NCI-H2196 treated with DMSO at 0.1 percent for 48 hours (cell line): ENCODE measurements around the gene GABRA4.

ENCODE experiments used
- DNase-seq: peaks from one replicate; lab custom pipeline; 2025; ENCODE audit not compliant: unreplicated experiment; lab: John Stamatoyannopoulos, UW

The GABRA4 gene

GRCh38 chr4:46993075-46994006 lies at the start of gene GABRA4:
TSS of gene GABRA4 (minus strand) at chr4:46993581. CDS start at chr4:46993424, 157 bp downstream.
- no peak for DNase-seq

DNA sequence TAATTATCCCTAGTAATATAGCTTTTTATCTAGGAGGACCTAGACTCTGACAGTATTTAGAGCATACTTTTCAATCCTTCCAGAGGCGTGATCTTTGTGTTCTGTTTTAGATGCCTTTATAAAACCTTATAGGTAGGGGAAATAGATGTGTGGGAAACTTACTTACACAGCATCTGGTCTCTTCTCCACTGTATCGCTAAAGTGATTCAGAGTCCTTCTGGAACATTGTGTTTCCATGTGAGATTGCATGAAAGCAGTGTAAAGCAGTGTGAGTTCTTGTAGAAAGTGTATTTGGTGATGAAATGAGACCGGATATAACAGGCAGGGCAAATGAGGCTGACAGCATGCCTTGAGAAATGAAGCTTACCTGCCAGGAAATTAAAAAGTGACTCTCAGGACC lies 47.4 kb upstream of the GABRA4 start:
- no peak for DNase-seq

- DNase-seq: no peak
Observed at GRCh38 chr4:47038263-47038662, 44.9 kb upstream of the GABRA4 start.

DNA sequence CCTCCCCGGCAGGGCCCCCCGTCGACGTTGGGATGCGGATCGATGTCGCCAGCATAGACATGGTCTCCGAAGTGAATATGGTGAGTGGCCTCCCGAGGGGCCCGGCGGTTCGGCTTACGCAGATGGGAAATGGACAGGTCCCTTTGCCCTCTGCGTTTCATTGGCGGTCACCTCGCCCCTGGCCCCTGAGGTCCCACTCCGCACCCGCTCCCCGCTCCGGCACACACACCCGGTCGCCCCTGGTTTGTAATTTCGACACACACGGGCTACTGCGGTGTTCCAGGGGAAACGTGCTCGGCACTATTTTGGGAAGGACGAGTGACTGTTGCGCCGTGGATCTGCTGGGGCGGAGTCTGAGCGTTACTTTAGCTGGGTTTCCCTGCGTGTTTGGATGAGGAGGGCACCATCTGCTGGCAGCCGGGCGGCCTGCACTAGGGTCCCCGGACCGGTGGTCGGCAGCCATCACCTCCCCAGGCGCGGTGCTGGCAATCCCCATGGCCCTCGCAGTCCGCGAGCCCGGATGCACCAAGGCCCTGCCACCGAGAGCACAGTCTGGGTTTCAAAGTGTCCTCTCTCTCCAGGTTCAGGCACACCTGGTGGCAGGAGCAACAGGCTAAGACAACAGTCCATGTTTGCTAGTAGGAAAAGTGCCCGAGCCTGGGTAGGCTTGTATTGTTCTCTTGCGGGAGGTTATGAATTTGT lies 39.2 kb upstream of the GABRA4 start:
- DNase-seq: no peak

GRCh38 chr4:47031751-47032404 lies 38.5 kb upstream of the GABRA4 start:
- DNase-seq: no peak

- DNase-seq: no peak
Observed at GRCh38 chr4:47031011-47031678, 37.8 kb upstream of the GABRA4 start, which contains the start of gene GABRB1. TSS of gene GABRB1 (plus strand) at chr4:47031567.

GRCh38 chr4:47017494-47017893 lies 24.1 kb upstream of the GABRA4 start:
- no peak for DNase-seq

DNA sequence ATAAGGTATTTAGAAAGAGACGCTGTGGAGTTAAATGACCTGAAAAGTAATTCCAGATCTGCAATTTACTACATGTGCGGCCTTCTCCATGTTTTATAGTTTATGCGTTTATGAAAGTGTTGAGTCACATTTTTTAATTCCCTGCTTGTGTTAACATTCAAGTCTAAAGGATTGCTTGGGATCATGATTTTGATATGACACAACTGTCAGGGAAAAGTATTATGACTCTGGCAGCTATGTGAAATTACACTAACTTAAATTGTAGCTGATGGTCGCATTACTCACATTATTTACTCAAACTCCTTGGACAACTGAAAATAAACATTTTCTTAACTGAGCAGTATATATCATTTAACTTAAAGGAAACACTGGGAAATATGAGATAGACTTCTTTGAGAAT lies 23.7 kb upstream of the GABRA4 start:
- DNase-seq: no peak

DNA sequence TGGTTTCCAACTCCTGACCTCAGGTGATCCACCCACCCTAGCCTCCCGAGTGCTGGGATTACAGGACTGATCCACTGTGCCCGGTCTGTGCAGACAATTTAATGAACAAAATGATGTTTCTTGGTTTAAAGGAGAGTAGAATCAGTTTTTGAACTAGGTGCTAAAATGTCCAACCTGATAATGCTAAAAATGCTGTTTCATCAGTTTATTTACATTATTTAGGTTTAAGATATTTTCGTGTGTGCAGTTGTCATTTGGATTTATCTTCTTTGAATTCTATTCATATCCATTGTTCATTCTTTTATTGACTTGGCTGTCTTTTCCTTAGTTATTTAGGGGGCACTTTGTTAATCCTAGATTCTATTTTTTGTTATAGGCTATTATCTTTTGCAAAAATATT lies 20.0 kb upstream of the GABRA4 start:
- no peak for DNase-seq

DNA sequence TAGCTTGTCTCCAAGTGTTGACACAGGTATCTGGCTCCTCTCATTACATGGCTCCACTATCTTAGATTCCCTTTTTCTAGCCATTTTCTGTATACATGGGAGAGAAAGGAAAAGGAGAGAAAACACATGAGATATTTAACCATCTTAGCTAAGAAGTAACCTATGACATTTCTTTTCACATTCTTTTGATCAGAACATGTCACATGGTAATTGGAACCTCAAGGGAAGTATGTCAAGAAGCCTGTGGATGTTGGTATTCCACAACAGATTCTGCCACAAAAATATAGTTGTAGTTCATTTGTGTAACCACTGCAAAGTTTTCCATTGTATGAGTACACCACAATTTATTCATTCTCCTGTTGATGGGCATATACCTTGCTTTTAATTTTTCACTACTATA lies 19.3 kb upstream of the GABRA4 start:
- no peak for DNase-seq

GRCh38 chr4:47010912-47011446 lies 17.6 kb upstream of the GABRA4 start:
- no peak for DNase-seq

DNA sequence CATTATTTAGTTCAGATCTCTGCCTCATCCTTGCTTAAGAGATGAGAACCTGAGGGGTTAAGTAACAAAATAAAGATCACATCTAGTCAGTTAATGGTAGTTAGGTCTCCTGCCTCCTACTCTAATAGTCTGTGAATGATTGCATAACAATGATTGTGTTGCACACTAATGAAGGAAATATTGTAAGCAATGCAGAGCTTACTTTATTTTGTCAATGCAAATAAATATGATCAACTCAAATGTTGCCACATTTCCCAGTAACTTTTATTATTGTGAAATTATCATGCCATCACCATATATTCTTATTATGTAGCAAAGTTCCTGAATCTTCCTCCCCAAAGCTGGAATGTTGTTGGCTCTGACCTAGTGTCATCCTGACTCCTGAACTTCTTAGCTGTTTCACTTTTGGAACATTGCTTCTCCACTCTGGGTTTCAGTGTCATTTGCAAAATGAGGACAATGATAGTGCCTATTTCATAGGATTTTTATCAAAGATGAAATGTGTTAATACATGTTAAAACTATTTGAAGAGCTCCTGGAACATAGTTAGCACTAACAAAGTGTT lies 17.0 kb upstream of the GABRA4 start:
- no peak for DNase-seq

- no peak for DNase-seq
Observed at GRCh38 chr4:47002580-47002979, 9.2 kb upstream of the GABRA4 start.

GRCh38 chr4:47000406-47000805 lies 7.0 kb upstream of the GABRA4 start:
- no peak for DNase-seq

- DNase-seq: no peak
Observed at GRCh38 chr4:46999566-46999965, 6.2 kb upstream of the GABRA4 start.

DNA sequence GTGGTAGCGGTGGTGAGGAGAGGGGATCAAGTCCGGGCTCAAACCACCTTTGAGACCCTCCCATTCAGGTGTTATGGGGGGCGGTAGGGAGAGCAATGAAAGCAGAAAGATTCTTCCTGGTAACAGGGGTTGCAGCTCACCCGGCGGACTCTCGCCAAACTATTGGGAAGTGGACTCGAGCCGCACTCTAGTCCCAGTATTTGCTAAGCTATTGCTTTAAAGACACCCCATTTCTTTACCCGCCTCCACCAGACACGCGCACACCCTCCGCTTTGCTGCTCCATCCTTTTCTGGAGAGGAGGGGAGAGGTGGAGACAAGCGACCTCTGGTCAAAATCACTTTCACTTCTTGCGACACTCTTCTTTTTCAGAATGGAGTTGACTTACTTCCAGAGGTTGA lies 625 bp upstream of the GABRA4 start:
- DNase-seq: no peak

DNA sequence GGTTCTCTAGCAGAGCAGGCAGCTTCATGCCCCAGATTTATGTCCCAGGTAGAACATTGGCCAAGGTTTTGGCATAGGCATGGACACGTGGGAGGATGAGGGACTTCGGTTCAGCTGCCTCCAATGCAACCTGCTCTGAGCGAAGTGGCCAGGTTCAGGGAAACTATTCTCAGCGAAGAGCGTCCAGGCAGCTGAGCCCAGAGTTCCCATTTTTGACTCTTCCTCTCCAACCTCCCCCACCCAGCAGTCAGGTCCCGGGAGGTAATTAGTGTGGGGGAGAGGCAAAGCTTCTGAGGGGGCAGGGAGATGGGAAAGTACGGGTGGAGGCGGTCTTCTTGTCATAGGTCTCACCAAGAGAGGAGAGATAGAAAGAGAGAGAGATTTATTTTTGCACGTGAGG lies 1.0 kb downstream of the GABRA4 start:
- no peak for DNase-seq

GRCh38 chr4:46986922-46987638 lies 6.3 kb downstream of the GABRA4 start:
- DNase-seq: no peak

DNA sequence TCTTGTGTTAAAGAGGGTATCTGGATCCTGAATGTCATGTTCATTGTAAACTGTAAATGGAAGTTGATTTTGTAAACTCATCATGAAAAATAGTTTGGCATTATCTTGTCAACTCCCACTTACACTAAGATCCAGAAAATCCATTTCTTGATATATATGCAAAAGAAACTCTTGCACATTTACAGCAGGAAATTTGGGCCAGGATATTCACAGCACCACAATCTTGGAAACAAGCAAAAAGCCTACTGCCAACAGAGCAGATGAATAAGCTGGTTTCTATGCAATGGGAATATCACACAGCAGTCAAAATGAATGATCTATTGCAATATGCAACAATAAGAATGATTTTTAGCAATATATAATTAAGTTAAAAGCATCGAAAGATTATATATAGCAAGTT lies 8.6 kb downstream of the GABRA4 start:
- no peak for DNase-seq

- no peak for DNase-seq
Observed at GRCh38 chr4:46980851-46981250, 12.5 kb downstream of the GABRA4 start.
